OCI-LY3 (cell line): ENCODE results near the gene DNAI7.

Experiments
- EZH2phosphoT487 ChIP-seq: fragments of 200-600 bp; shearing (Covaris generic); IDR thresholded peaks from 2 replicates; pipeline ENCODE4 v1.6.1; 2018; ENCODE audit warnings: antibody characterized with exemption, mixed run types, low read depth
- TF ChIP-seq, protein P1 (sequence below): fragments of 200-600, 300-600 bp; sonication (generic); IDR thresholded peaks from 2 replicates; pipeline ENCODE4 v1.5.1; 2014; ENCODE audit warnings: antibody characterized with exemption, low read length, low read depth

DNA sequence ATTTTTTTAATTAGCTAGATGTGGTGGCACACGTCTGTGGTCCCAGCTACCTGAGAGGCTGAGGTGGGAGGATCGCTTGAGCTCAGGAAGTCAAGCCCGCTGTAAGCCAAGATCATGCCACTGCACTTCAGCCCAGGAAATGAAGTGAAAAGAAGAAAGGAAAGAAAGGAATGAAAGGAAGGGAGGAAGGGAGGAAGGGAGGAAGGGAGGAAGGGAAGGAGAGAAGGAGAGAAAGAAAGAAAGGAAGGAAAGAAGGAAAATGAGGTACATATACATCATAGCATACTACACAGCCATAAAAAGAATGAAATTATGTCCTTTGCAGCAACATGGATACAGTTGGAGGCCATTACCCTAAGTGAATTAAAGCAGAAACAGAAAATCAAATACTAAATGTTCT is 12.2 kb downstream of the DNAI7 start:
- TF ChIP-seq, protein P1, sequence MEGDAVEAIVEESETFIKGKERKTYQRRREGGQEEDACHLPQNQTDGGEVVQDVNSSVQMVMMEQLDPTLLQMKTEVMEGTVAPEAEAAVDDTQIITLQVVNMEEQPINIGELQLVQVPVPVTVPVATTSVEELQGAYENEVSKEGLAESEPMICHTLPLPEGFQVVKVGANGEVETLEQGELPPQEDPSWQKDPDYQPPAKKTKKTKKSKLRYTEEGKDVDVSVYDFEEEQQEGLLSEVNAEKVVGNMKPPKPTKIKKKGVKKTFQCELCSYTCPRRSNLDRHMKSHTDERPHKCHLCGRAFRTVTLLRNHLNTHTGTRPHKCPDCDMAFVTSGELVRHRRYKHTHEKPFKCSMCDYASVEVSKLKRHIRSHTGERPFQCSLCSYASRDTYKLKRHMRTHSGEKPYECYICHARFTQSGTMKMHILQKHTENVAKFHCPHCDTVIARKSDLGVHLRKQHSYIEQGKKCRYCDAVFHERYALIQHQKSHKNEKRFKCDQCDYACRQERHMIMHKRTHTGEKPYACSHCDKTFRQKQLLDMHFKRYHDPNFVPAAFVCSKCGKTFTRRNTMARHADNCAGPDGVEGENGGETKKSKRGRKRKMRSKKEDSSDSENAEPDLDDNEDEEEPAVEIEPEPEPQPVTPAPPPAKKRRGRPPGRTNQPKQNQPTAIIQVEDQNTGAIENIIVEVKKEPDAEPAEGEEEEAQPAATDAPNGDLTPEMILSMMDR, result no peak
- no peak for TF ChIP-seq EZH2phosphoT487
